HTERT RPE-1 (cell line): ENCODE data around the gene HIC1.

ENCODE experiments used
- in situ Hi-C: fragments of 300-500 bp; cut with MboI; formaldehyde crosslinking; loops from 4 replicates; pipeline ENCODE4 v1.14.3; 2020; ENCODE audit warnings: low sequenced_read_pairs

Gene HIC1

DNA sequence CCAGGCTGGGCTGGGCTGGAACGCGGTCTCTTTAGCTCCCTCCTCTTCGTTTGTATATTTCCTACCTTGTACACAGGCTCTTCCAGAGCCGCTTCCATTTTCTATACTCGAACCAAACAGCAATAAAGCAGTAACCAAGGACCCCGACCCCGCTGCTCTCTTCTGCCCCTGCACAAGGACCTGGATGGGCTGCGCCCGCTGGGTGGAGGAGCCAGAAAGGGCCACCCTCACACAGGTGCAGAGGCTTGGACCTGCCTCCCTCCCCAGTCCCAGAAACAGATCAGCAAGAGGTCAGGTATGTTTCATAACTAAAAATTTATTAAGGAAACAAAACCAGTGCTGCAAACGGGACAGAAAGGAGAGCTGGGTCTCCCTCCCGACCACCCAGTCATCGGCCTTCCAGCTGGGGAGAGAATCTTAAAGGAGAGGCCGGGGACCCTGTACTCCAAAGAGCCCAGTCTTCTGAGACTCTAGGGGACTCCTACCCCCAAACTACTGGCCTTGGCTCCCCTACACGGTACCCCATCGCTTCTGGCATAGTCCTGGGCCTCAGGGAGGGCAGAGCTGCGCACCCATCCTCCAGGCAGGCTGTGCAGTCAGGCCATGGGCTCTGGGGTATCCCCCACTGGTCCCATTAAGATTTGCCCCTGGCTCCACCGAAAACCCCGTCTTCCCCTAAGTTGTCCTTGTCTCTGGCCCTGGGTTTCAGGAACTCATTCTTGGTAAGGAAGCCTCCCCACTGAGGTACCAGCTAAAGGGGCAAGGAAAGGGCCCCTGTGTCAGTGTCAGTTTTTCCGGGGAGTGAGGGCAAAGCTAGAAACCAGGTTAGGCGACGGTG is 4.9 kb downstream of the HIC1 start:
- in situ Hi-C loops: loop anchor here (25.0 kb wide), 1 partner anchor 178 kb away; no protein-coding TSS in a partner anchor

DNA sequence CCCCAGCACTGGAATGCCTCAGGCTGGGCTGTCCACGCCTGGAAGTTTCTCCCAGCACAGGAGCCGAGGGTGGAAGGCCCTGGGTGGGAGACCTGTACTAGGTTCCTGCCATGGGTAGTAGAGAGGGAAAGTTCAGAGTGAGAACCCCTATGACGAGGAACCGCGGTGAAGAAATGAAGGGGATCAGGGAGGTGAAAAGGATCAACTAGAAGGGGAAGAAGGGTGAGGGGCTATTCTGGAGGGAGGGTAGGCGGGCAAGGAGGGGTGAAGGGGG is 5.4 kb downstream of the HIC1 start:
- in situ Hi-C loops: loop anchor here (25.0 kb wide), 1 partner anchor 177 kb away; no protein-coding TSS in a partner anchor

DNA sequence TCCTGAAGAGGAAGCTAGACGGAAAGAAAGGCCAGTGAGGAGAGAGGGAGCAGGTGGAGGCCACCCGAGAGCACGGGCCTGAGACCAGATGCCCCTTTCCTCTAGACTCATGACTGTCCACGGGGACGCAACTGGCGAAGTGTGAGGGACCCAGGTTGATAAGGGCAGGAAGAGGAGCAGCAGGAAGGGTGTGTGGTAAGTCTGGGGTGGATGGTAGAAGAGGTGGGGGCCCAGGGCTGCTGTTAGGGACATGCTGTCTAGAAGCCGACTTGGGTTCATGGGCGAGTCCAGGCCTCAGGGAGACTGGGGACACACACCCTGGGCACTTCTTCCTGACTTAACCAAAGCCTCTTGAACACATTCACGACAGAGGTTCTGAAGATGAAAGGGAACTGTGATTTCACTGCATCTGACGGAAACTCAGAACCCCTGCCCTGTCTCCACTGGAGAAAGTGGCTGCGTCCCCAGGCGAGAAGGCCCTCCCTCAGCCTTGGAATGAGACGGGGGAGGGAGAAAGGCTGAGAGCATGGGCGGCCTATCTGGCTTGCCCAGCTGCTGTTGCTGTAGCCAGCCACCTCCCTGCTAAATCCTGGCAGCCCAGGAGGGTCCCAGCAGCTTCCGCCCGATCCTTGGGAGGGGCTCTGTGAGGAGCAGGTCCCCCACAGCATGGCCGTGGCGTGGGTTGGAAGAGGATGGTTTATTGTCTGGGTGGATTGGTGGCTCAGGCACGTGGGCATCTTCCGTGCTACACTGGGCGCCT is 6.0 kb downstream of the HIC1 start:
- in situ Hi-C loops: loop anchor here (25.0 kb wide), 1 partner anchor 176 kb away; no protein-coding TSS in a partner anchor

- in situ Hi-C loops: loop anchor here (25.0 kb wide), 1 partner anchor 176 kb away; no protein-coding TSS in a partner anchor
Measured at GRCh38 chr17:2061441-2061958, 6.6 kb downstream of the HIC1 start.

DNA sequence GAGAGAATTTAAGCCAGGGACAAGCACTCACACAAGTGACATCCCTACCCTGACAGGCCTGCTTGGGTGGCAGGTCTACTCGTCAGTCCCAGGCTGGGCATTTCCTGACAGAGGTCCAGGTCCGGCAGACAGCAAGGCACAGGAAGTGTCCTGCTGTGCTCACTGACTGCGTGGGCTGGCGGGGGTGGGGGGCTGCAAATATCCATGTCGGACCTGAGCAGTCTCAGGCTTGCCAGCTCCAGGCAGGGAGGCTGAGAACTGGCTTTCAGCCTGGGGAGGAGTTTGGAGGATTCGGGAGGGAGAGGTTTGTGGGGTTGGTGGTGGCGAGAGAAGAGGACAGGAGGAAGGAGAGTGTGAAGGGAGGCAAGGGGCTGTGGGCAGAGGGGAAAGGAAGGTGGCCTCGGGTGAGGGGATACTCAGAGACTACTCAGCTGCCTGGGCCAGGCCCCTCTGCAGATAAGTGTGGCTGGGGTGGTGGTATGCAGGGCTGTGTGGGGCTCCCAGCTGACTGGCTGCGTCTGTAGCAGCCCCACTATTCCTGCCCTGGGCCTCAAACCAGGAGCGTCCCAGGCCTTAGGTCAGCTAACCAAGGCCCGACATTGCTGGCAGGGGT is 7.8 kb downstream of the HIC1 start:
- in situ Hi-C loops: loop anchor here (25.0 kb wide), 1 partner anchor 175 kb away; no protein-coding TSS in a partner anchor

DNA sequence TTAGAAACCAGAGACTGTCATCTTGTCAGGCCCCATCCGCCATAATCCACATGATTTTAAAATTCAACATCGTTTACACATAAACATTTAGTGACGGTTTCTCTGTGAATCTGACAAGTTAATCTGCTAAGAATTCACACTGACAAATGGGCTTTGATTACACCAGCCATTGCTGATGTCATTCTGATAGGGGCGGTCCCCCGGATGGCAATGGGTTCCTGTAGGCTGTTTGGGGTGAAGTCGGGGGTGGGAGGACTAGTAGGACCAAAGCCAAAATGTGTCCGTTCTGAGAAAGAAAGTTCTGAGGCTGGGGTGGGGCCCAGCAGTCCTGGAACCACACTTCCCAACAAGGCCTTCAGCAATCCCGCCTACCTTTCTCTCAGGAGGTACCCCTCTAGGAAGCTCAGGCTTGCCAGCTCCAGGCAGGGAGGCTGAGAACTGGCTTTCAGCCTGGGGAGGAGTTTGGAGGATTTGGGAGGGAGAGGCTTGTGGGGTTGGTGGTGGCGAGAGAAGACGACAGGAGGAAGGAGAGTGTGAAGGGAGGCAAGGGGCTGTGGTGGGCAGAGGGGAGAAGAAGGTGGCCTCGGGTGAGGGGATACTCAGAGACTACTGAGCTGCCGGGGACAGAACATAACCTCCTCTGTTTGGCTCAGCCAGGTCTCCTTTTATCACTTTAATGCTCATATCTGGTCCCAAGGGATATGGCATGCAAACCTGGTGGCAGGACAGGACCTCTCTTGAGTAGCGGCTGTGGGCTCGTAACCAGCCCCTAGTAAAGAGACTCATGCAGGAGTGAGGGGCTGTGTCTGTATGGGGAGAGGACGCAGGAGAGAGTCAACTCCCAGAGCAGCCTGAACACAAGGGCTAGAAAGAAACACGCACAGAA is 8.6 kb downstream of the HIC1 start:
- in situ Hi-C loops: loop anchor here (25.0 kb wide), 1 partner anchor 174 kb away; no protein-coding TSS in a partner anchor

- in situ Hi-C loops: loop anchor here (25.0 kb wide), 1 partner anchor 173 kb away; no protein-coding TSS in a partner anchor
Measured at GRCh38 chr17:2064147-2064489, 9.2 kb downstream of the HIC1 start.

DNA sequence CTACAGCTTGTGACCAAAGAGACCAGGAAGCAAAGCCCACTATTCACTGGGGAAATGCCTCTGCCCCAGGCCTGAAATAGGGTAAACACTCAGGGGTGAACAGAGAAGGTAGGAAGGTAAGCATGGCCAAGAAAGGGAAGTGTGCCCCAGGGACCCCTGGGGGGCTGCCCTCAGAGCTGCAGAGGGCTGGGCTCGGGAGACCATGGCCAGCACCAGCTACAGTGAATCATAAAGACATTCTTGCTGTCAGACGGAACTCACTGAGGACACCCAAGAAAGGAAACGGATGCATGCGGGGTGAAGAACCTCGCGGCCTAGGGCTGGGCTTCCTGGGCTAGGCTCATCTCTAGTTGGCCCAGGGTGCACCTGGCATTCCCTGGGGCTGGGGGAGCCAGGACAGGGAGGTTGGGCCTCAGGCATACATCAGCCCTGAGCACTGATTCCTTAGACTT is 9.6 kb downstream of the HIC1 start:
- in situ Hi-C loops: loop anchor here (25.0 kb wide), 1 partner anchor 173 kb away; no protein-coding TSS in a partner anchor

- in situ Hi-C loops: loop anchor here (25.0 kb wide), 1 partner anchor 172 kb away; no protein-coding TSS in a partner anchor
Measured at GRCh38 chr17:2064980-2065785, 10.3 kb downstream of the HIC1 start.

GRCh38 chr17:2065949-2066400 is 11.1 kb downstream of the HIC1 start:
- in situ Hi-C loops: loop anchor here (25.0 kb wide), 1 partner anchor 171 kb away; no protein-coding TSS in a partner anchor

- in situ Hi-C loops: loop anchor here (25.0 kb wide), 1 partner anchor 170 kb away; no protein-coding TSS in a partner anchor
Measured at GRCh38 chr17:2067048-2067561, 12.2 kb downstream of the HIC1 start.

DNA sequence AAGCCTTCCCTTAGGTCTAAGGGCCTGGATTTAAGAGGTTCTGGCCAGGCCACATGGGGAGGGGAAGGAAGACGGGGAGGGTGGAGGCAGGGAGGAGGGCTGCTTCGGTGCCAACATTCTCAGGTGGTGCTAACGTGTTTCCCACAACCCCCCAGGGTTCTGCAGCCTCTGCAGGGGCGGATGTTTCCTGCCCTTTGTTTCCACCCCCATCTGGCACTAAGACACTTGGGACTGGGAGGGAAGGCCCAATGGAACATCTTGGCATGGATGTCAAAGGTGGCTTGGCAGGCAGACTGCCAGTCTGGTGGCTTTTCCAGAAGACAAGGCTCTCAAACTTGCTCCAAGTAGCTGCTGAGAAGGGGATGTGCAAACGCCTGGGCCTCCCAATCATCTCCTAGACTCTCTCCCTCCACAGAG is 12.7 kb downstream of the HIC1 start:
- in situ Hi-C loops: loop anchor here (25.0 kb wide), 1 partner anchor 170 kb away; no protein-coding TSS in a partner anchor

DNA sequence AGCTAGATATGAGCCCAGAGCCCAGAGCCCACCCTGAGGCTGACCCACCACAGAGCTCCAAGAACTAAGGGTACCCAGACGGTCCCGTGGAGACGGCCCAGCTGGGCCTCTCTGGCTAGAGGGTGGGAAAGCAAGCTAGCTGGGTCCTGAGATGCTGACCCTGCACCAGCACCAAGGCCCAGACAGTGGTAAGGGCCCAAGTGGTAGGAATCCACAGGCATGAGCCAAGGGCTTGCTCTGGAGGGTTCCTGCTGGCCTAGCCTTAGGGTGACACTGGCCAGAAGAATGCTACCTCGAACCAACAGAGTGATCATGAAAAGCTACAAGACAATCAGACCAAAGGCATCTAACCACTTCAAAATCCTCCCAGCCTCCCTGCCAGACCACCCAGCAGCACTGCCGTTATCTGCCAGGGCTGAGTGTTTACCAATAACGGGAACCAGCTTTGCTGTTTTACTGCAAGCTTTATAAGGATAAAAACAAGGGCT is 13.2 kb downstream of the HIC1 start:
- in situ Hi-C loops: loop anchor here (25.0 kb wide), 1 partner anchor 169 kb away; no protein-coding TSS in a partner anchor

GRCh38 chr17:2068519-2069051 is 13.7 kb downstream of the HIC1 start:
- in situ Hi-C loops: loop anchor here (25.0 kb wide), 1 partner anchor 169 kb away; no protein-coding TSS in a partner anchor

- in situ Hi-C loops: loop anchor here (25.0 kb wide), 1 partner anchor 167 kb away; no protein-coding TSS in a partner anchor
Measured at GRCh38 chr17:2070241-2071023, 15.5 kb downstream of the HIC1 start.

GRCh38 chr17:2071024-2071385 is 16.1 kb downstream of the HIC1 start:
- in situ Hi-C loops: loop anchor here (25.0 kb wide), 1 partner anchor 166 kb away; no protein-coding TSS in a partner anchor
